NCI-H1436 treated with DMSO at 0.1 percent for 48 hours (cell line): ENCODE measurements around the gene FZD2.
A peak's percentile ranks its signal among the peaks of the same experiment; 100 is the strongest.
"Not testable (repeated sequence)": the region's sequence is repeated elsewhere in the genome, so short reads cannot be mapped to it uniquely, and the experiment has no call there.

ENCODE experiments used
- DNase-seq: peaks from one replicate; lab custom pipeline; 2025; lab: John Stamatoyannopoulos, UW

The FZD2 gene

DNA sequence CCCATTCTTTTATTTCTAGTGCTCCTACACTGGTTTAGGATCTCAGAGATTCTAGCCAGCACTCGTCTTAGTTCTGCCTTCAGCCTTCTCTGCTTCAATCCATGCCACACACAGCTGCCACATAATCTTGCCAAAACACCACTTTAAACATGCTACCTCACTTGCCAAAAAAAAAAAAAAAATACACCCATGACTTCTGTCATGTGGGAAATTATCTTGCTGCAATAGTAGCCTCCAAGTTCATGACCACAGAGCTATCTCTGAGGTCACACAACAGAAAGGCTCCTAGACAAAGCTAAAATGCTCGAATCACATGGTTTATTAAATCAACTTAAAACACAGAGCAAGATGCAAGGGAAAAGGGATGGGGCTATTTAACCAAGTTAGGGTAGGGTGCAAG lies 18.1 kb downstream of the FZD2 start:
- no peak for DNase-seq

DNA sequence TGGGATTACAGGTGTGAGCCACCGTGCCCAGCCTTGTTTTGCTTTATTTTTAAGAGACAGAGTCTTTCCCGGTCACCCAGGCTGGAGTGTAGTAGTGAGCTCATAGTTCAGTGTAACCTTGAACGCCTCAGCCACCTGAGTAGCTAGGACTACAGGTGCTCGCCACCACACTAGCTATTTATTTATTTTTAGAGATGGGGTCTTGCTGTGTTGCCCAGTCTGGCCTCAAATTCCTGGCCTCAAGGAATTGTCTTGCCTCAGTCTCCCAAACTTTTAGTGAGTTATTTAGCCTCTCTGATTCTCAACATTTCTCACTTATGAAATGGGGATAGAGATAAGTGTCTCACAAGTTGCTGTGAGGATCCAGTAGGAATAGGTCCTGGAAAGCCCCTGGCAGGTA lies 21.7 kb downstream of the FZD2 start:
- no peak for DNase-seq

DNA sequence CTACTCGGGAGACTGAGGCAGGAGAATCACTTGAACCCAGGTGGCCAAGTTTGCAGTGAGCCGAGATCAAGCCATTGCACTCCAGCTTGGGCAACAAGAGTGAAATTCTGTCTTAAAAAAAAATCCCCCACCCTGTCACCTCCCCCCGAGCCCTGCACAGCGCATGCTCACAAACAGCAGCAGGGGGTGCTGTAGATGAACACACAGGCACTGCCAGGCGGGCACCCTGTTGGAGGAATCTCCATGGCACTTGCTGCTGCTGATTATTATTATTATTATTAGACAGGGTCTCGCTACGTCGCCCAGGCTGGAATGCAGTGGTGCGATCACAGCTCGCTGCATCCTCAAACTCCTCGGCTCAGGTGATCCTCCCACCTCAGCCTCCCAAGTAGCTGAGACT lies 24.6 kb downstream of the FZD2 start:
- no peak for DNase-seq

DNA sequence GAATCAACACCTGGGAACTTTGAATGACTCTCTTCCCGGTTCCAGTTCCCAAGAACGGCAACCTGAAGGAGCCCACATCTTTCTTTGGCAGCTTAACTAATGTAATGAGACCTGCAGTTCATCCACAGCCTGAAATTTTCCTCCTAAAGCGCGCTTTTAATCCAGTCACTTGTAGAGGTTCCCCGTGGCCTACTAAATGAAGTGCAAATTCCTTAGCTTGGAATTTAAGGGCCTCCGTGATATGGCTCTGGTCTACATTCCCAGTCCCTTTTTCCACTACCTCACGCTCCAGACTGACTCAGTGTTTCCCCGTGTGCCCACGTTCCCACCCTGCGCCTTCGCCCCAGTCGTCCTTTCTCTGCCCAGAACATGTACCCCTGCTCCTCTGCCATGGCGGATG lies 27.2 kb downstream of the FZD2 start:
- no peak for DNase-seq

DNA sequence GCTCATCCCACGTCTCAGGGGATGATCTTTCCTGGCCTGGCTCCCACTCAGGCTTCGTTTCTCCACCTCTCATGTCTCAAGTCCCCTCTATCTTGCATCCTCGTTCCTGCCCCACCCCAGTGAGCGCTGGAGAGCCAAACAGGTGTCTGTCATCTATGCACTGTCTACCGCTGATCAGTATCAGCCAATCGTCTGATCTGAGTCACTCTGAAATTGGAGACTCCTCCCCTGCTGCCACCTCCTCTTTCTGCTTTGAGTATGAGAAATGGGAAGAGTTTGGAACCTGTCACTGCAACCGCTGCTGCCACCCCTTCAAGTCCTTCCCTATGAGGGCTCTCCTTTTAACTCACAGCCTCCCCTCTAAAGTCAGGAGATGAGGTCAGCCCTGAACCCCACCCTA lies 28.0 kb downstream of the FZD2 start:
- DNase-seq: no peak

DNA sequence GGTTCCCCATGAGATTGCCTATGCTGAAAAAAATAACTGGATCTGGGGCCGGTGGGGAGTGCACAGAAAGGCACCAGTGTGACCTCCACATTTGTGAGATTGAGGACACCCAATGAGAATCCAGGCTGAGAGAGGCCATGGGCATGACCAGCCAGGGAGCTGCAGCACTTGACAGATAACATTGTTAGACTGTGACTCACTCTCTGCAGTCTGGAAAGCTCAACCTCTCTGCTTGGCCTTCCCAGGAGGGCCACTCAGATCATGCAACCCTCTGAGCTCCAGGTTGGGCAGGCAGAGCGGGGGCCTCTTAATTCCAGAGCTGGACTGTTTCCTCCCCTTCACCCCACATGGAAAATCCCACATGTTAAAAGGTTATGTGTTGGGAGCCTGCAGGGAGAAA lies 30.1 kb downstream of the FZD2 start:
- DNase-seq: no peak

DNA sequence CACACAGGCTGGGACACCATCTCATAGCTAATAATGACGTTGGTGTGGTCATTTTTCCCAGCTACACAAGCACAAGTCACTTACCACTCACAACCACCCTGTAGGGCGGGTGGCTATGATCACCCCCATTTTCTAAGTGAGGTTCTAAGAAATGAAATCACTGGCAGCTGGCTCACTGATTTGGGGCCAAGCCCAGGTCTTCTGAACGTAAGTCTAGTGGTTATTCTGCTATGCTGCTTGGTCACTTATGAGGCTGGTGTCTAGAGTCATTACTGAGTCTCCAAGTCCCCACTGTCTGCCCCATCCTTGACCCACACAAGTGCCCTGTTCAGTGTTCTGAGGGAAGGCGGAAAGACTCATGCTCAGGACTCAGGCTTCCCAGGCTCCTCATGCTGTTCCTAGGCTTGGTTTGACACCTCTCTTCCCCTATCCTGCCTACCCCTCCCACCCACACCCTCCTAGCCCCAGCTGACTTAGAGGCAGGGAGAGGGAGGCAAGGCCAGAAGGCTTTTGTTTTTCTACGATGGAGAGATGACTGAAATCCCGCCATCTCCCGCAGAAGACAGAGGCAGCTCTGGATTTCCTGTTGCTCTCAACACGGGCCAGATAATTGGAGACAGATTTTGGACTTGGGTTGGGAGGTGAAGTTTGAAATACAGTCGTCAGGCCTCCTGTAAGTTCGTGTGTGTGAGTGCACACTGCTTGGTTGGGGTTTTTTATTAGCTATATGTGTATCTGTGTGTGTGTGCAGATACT lies 32.2 kb downstream of the FZD2 start:
- no peak for DNase-seq

DNA sequence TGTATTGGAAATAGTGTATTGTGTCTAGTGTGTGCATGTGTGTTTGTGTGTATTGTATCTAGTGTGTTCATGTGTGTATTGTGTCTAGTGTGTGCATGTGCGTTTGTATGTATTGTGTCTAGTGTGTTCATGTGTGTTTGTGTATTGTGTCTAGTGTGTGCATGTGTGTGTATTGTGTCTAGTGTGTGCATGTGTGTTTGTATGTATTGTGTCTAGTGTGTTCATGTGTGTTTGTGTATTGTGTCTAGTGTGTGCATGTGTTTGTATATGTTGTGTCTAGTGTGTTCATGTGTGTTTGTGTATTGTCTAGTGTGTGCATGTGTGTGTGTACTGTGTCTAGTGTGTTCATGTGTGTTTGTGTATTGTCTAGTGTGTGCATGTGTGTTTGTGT lies 32.8 kb downstream of the FZD2 start:
- DNase-seq: not testable (repeated sequence)

DNA sequence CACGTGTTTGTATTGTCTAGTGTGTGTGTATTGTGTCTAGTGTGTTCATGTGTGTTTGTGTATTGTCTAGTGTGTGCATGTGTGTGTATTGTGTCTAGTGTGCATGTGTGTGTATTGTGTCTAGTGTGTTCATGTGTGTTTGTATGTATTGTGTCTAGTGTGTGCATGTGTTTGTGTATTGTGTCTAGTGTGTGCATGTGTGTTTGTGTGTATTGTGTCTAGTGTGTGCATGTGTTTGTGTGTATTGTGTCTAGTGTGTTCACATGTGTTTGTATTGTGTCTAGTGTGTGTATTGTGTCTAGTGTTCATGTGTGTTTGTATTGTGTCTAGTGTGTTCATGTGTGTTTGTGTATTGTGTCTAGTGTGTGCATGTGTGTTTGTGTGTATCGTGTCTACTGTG lies 33.5 kb downstream of the FZD2 start:
- DNase-seq: not testable (repeated sequence)

DNA sequence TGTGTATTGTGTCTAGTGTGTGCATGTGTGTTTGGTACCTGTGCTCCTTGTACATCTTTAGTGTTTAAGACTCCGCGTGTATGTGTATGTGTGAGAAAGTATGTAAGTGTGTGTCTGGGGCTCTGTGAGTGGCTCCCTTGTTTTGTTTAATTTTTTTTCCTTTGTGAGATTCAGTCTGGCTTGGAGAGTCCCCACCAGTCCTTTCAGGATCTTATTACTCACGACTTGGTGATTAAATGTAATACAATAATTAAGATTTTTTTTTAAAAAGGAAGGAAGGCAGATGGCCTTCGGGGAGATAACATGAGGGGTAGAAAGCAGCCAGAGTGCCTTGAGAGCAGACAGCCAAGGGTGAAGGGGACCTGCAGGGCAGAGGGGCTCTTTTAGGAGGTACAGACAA lies 33.9 kb downstream of the FZD2 start:
- DNase-seq: no peak

DNA sequence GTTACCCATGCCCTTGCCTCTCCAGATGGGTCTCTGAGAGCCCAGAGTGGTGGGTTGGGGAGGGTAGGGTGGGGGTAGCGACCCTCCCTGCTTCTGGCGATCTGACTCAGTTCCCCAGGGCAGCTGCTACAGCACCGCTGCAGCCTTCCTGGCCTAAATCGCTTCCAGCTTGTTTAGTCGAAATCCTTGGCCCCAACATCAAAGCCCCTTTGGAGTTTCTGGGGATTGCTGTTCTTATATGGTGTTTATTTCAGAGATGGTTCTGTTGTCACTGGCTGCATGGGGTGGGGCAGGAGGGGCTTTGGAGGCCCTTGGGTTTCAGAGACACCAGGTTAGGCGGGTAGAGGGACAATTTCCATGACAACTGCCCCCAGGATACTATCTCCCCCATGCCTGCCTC lies 35.9 kb downstream of the FZD2 start:
- no peak for DNase-seq

DNA sequence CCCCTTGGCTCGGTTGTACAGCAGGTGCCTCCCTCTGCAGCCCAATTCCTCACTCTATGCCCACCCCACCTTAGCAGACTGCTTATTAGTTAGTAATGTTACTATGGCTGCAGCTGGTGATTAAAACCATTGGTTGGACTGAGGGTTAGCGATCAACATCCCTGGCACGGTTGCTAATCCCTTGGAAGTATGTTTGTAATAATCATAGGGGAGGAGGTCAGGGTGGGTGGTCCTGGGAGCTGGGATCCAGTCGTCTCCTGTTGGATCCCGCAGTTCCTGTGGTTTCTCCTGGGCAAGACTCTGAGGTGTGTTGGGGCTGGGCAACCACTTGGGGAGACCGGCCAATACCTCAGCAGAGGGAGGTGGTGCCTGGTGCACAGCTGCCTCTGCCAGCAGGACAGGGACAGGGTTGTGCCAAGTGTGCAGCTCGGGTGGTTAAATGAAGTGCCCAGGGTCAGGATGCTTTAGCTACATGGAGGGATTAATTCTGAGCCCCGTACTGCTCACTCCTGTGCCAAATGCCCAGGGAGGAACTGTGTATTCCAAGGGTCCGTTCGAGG lies 38.0 kb downstream of the FZD2 start:
- DNase-seq: no peak

DNA sequence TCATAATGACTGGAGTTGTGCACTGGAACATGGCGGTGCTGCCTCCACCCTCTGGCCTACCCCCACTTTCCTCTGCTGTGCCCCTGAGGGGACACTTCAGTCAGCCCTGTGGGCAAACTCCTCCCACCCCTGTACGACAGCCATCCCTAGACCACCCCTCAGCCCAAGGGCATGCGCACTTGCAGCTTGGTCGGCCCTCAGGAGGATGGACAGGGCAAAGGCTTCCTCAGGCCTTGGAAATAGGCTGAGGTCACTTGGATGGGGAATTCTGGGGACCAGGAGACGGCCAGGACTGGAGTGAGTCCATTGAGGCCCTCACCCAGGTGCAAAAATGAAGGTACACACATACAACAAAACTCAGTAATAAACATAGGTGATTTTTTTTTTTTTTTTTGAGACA lies 41.0 kb downstream of the FZD2 start:
- DNase-seq: no peak

DNA sequence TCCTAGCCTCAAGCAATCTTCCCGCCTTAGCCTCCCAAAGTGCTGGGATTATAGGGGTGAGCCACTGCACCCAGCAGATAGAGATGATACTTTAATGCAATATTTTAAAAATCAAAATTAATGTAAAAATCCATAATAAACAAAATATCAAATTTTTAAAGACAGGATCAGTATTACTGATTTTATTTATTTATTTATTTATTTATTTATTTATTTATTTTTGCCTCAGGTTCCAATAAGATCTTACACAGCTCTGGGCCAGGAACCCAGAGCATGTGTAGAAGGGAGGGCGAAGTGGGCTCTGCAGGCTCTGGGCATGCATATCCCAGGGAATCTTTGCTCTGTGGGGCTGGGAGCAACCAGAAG lies 41.6 kb downstream of the FZD2 start:
- DNase-seq: no peak

DNA sequence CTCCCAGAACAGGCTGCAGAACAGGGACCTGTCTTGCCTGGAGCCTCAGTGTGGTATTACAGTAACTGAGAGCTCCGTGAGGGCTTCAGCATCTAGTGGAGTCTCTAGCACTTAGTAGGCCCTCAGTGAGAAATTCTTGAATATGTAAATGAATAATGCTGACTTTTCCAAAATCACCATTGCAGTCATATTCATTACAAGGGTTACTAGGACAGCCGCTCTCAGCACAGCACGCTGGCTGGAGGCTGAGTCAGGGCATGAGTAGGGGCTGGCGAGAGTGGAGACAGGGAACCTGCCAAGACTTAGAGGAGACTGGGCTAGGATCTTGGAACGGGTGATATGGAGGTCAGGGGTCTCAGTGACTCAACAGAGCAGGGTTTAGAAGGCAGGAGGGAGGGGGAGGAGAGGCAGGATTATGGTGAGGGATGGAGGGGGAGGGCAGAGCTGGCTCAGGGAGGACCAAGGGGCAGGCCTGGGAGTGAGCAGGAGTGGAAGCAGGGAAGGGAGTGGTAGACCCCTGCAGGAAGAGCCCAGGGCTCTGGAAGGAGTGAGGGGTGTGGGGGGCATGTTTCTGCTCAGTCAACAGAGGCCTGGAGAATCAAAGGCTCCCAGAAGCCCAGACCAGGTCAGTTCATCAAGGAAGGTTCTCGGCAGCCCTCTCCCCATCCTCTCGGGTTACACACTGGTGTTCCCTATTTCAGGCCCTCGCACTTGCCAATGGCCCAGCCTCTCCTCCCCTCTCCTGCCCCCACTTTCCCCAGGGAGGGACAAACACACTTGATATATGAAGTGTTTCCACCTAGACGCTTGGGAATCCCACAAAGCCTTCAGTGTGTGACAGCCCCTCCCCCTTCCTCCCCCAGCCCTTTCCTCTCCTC lies 42.3 kb downstream of the FZD2 start:
- no peak for DNase-seq

DNA sequence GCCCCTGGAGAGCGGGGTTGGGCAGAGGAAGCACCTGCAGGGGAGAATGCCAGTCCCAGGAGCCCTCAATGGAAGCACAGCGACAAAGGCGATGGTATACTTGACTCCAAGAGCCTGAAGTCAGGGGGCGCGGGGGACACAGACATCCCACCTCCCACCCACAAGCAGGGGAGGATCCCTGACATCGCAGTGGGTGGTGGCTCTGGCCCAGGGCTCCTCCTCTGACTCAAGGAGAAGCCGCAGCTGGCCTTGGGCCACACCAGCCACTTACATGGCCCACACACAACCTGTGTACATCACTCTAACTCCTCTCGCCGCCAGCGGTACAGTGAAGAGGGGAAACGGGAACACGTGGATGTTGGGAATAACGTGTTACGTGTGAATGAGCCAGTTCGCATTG lies 44.3 kb downstream of the FZD2 start:
- DNase-seq: peak; percentile 42

DNA sequence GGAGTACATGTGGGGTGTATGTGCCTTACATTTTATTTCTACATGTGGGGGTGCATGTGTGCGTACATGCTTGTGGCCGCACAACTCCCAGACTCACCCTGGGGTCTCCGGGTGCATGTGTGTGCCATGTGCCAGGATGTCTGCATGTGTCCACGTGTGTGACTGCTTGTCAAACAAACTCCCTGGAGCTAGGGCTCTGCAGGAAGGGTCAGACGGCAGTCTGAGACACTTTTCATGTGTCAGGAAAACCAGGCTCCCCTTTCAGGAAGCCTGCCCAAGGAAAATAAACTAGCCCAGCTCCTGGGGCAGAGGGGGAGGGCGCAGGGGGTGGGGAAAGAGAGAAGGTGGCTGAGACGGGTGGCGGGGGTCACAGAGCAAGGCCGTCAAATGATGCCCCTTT lies 44.7 kb downstream of the FZD2 start:
- DNase-seq: no peak

DNA sequence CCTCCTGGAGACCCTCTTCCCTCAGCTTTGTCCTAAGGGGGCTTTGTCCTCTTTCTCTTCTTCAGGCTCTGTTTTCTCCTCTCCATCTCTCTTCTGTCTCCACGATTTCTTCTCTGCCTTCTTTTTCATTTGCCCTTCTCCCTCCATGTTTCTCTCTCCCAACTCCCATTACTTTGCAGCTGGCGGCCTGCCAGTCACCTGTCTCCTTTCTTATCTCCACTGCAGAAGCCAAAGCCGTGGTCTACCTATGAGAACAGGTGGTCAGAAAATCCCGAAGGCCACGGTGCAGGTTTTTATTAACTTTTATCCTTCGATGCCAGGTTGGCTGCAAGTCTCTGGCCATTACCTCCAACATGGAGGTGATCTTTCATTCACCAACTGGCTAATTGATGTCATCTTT lies 45.1 kb downstream of the FZD2 start:
- no peak for DNase-seq

DNA sequence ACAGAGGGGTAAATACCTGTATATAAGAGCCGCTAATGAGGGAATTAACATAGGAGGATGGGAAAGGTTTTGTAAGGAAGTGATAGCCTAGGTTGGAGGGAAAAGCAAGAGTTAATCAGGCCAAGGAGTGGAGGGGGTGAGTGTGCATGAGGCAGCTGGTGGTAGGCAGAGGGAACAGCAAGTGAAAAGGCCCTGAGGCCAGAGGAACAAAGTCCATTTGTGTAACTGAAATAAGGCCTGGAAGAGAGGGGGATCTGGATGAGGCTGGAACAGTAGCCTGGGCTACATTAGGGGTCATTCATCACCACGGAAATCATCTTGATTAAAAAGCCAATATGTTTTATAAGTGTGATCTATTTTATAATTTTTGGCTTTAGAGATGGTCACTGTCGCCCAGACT lies 45.7 kb downstream of the FZD2 start:
- no peak for DNase-seq

DNA sequence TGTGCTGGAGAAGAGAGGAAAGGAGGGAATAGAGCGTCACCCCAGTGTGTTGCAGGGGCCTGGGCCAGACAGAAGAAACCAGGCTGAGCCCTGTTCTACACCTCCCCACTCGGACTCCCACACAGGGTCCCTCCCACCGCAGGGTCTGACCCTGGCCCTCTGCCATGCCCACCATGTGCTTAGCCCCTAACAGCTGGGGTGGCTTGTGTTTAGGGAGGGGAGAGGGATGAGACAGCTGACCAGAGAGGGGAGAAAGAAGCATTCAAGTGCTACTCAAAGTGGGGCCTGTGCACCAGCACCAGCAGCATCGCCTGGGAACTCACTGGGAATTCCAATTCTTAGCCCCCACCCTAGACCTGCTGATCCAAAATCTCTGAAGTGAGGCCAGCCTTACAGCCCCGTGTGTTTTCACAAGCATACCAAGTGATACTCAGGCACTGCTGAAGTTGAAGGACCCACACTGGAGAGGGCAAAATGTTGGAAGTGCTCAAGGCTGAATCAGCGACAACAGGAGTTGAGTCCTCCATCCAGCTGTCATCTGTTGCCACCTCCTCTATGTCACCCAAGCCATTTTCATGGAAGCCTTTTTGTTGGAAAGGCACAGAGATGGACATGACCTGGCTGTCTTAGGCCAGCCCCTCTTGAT lies 47.0 kb downstream of the FZD2 start:
- no peak for DNase-seq

DNA sequence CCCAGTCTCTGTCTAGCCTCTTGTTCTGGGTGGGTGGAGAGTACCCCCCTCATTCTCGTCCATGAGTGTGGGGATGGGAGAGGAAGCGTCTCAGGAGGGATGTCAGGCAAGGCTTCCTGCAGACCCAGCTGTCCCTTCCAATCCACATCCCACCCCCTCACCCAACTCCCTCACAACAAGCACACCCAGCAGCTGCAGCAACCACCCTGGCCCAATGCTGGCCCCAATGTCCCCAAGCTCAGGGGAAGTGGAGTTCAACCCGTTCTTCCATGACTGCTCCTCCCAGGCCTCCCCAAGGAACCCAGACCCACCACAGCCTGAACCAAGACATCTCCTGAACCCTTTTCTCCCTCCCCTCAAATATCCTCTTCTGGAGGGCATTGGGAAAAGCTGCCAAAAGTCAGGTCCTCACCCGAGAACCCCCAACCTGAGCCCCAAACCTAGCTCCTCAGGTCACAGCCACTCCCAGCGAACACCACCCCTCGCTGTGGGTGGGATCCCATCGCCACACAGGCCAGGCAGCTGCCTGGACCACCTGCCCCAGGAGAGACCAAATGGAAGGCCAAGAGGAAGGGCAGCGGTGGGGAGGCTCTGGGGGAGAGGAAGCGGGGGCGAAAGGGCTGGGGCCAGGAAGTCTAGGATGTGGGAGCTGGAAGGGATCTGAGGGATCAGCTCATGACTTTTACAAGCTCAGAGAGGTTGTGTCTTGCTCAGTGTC lies 47.6 kb downstream of the FZD2 start:
- DNase-seq: no peak

DNA sequence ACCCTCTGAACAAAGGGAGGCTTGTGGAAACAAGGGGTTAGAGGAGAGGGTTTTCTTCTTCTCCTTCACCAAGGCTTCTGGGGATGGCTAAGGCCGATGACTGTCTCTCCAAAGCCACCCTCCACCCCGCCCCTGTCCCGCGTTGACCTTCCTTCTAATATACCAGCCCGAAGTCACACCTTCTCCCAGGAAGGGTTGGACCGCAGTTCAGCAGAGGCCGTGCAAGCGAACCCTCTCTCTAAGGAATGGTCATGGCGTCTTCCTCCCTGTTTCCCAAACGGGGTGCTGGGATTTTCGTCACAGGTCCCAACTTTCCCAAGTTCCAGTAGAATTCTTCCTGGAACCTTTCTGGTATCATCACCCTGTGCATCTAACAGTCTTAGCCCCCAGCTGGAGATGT lies 49.4 kb downstream of the FZD2 start:
- DNase-seq: no peak
